Right atrium auricular region (tissue), 2 donors: ENCODE data around the gene TNS1. TPM values are rescaled to one million over a fixed set of nuclear protein-coding genes. Genes with fewer than 3 reads are reported as not detected.

ENCODE experiments used
- DNase-seq: peaks from one replicate; pipeline ENCODE4 v3.0.0-alpha.2; 2019; ENCODE audit warnings: low spot score
- H3K27ac ChIP-seq, 2 donors: fragments of 200-600 bp; sonication (generic); 1 replicate in 1 of 2; 2 replicates in 1 of 2; pipeline ENCODE4 v1.5.1; 2016 to 2019
- H3K27me3 ChIP-seq, 2 donors: fragments of 200-600 bp; sonication (generic); one replicate each; pipeline versions ENCODE4 v1.5.1 to v1.6.0; 2017 to 2019
- H3K36me3 ChIP-seq: fragments of 200-600 bp; sonication (generic); one replicate; pipeline ENCODE4 v1.5.1; 2016
- H3K4me1 ChIP-seq, 2 donors: fragments of 200-600 bp; sonication (generic); one replicate each; pipeline versions ENCODE4 v1.5.1 to v1.6.0; 2017 to 2019
- H3K4me3 ChIP-seq, 2 donors: fragments of 200-600 bp; sonication (generic); 1 replicate in 1 of 2; 2 replicates in 1 of 2; pipeline ENCODE4 v1.5.1; 2017 to 2019; ENCODE audit warnings: mild to moderate bottlenecking in 1 of 2, moderate library complexity in 1 of 2
- H3K9me3 ChIP-seq, 2 donors: fragments of 200-600 bp; sonication (generic); one replicate each; pipeline ENCODE4 v1.5.1; 2019
- CTCF ChIP-seq, 2 donors: fragments of 200-600 bp; sonication (generic); IDR thresholded peaks; one replicate each; pipeline ENCODE4 v1.5.1; 2019; ENCODE audit warnings: antibody characterized with exemption in 2 of 2
- total RNA-seq, 2 donors: library from RNA; depleted of rRNA; stranded (reverse); fragments of >200 nt; gene quantifications; one replicate each; pipeline ENCODE4 v1.1.0, GENCODE V29; 2016

TNS1 gene
- total RNA-seq, 2 donors from 2014 or later: 393 to 720 TPM

- Histone ChIP-seq H3K36me3 (no peaks in the 10 kb centered on the region), H3K9me3 (no peaks in the 10 kb centered on the region), H3K4me1 (peaks cover 0 to 85% of the 10 kb centered on the region in 2 donors), H3K27ac (peak overlapping the region; percentile 82 to 93), H3K4me3 (peak overlapping the region; percentile 52 to 63), H3K27me3 (no peaks in the 10 kb centered on the region)
- DNase-seq: no peak
- no peak for TF ChIP-seq CTCF (IDR thresholded peaks at IDR 0.05)
These were observed 23.5 kb downstream of the TNS1 start for GRCh38 chr2:217979151-217979811.

DNA sequence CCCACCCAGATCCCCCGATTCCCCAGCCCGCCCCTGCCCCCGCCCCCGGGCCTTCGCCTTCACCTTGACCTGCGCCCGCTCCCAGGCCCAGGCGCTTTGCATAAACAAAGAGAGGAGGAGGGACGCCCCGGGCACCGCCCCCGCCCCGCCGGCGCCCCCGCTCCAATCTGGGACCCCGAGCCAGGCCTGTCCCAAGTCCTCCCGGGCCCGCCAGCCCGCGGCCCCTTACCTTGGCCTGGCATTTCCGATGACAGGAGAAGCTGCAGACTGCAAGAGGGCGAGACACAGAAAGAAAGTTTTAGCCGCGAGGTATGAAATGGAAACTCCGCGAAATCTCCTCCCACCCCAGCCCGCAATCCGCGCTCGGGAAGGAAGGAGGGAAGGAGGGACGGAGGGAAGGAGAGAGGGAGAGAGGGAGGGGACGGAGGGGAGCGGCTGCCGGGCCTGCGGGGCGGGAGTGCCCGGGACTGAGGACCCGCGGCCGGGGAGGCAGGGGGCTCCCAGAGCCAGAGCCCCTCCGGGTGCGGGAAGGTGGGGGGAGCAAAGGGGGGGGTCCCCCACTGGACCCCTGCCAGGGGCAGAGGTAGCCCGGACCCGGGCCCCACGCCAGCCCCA is 24.2 kb downstream of the TNS1 start:
- Histone ChIP-seq H3K4me3 (peak overlapping the region; percentile 52 to 63), H3K36me3 (no peaks in the 10 kb centered on the region), H3K27me3 (no peaks in the 10 kb centered on the region), H3K4me1 (peaks cover 0 to 85% of the 10 kb centered on the region in 2 donors), H3K27ac (peak overlapping the region; percentile 82 to 93), H3K9me3 (no peaks in the 10 kb centered on the region)
- no peak for DNase-seq
- TF ChIP-seq CTCF (IDR thresholded peaks at IDR 0.05): no peak

DNA sequence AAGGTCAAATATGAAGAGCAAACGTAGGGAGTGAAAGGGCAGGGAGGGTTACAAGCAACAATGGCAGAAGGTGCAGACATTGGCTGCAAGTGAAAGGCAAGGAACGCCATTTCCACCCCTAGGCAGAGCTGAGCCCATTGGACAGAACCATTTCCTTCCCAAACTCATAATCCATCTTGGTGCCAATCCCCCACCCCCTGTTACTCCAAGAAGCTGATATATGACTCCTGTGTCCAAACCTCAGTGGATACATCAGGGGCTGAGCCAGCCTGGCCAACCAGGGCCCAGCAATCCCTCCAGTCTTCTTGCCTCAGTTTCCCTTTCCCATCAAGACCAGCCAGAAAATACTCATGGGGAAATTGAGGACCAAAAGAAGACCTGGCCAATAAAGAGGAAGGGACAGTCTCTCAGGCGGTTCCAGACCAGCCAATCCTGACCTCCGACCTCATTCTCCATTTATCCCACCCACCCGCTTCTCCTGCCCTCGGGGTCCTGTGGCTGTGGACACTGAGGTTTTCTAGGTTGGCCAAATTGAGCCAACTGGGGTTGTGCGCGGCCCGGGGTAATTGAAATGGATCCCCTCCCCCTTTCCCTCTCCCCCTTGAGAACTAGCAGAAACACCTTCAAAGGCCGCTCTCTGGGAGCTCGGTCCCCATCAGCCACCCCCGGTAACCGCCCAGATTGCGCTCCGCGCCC is 24.8 kb downstream of the TNS1 start:
- H3K4me1 ChIP-seq: peaks cover 0 to 85% of the 10 kb centered on the region in 2 donors
- peak overlapping the region; percentile 82 to 93 for H3K27ac ChIP-seq
- H3K27me3 ChIP-seq: no peaks in the 10 kb centered on the region
- H3K36me3 ChIP-seq: no peaks in the 10 kb centered on the region
- DNase-seq: no peak
- H3K9me3 ChIP-seq: no peaks in the 10 kb centered on the region
- H3K4me3 ChIP-seq: peak overlapping the region; percentile 52 to 63
- TF ChIP-seq CTCF (IDR thresholded peaks at IDR 0.05): no peak

GRCh38 chr2:217976301-217976700 is 26.5 kb downstream of the TNS1 start:
- no peaks in the 10 kb centered on the region for H3K36me3 ChIP-seq
- H3K27ac ChIP-seq: peak overlapping the region in 1 of 2 donors; percentile 45
- TF ChIP-seq CTCF (IDR thresholded peaks at IDR 0.05): no peak
- H3K9me3 ChIP-seq: no peaks in the 10 kb centered on the region
- no peaks in the 10 kb centered on the region for H3K27me3 ChIP-seq
- DNase-seq: no peak
- no peak overlapping the region for H3K4me3 ChIP-seq
- H3K4me1 ChIP-seq: peaks cover 0 to 87% of the 10 kb centered on the region in 2 donors

DNA sequence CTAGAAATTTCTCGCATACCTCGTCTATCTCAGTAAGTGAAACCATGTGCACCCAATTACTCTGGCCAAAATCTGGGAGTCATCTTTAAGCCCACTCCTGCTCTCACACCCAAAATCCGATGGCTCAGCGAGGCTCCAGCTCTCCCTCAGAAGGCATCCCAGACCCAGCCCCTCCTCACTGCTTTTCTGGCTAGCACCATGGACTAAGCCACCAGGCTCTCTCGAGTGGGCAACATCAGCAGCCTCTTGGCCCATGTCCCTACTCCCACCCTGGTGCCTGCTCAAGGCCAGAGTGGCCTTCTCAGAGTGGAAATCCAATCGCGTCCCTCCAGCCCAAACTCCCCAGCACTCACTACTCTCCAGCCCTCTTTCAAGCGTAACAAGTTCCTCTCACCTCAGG is 27.2 kb downstream of the TNS1 start:
- Histone ChIP-seq H3K4me1 (peaks cover 0 to 80% of the 10 kb centered on the region in 2 donors), H3K36me3 (no peaks in the 10 kb centered on the region), H3K27ac (peak overlapping the region in 1 of 2 donors; percentile 45), H3K27me3 (no peaks in the 10 kb centered on the region), H3K9me3 (no peaks in the 10 kb centered on the region), H3K4me3 (no peak overlapping the region)
- no peak for TF ChIP-seq CTCF (IDR thresholded peaks at IDR 0.05)
- no peak for DNase-seq
